GM19193 (cell line): Measurements from ENCODE around the gene ACADVL.
A peak's percentile ranks its signal among the peaks of the same experiment; 100 is the strongest.

Experiments
- POLR2A ChIP-seq: IDR thresholded peaks from 4 replicates; pipeline ENCODE4 v1.6.1; 2011; ENCODE audit not compliant: insufficient read depth, insufficient read length; ENCODE audit errors: extremely low read depth

Gene ACADVL

GRCh38 chr17:7222093-7222971, 2.6 kb downstream of the ACADVL start:
- TF ChIP-seq POLR2A = peak; percentile 18

DNA sequence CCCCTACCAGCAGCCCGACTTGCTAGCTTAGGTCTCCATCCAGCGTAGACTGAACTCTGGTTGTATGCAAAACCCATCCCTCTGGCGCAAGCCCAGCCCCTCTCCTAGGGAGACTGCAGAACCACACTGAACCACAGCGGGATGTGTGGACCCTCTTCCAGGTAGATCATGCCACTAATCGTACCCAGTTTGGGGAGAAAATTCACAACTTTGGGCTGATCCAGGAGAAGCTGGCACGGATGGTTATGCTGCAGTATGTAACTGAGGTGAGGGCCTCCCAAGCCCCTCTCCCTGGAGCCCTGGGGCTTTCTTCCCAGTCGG, 3.2 kb downstream of the ACADVL start:
- TF ChIP-seq POLR2A = no peak

- TF ChIP-seq POLR2A = no peak
These were observed 3.6 kb downstream of the ACADVL start for GRCh38 chr17:7223375-7223774.

DNA sequence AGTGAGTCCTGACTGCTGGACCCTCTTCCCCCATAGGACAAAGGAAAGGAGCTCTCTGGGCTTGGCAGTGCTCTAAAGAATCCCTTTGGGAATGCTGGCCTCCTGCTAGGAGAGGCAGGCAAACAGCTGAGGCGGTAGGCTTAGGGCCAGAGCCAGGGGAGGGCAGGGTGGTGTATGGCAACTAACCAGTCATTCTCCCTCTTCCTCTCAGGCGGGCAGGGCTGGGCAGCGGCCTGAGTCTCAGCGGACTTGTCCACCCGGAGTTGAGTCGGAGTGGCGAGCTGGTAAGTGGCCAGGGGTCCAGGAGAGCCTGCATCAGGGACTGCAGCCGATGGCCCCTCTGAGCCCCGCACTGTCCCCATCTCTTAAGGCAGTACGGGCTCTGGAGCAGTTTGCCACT, 4.4 kb downstream of the ACADVL start:
- TF ChIP-seq POLR2A = no peak

DNA sequence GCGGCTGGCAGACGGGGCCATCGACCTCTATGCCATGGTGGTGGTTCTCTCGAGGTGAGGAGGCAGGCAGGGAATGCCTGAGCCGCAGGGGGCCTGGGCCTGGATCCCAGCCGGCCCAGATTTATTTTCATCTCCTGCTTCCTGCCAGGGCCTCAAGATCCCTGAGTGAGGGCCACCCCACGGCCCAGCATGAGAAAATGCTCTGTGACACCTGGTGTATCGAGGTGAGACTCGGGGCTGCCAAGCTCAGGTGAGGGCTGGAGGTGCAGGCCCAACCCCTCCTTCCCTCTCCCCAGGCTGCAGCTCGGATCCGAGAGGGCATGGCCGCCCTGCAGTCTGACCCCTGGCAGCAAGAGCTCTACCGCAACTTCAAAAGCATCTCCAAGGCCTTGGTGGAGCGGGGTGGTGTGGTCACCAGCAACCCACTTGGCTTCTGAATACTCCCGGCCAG, 4.9 kb downstream of the ACADVL start:
- no peak for TF ChIP-seq POLR2A

- TF ChIP-seq POLR2A = no peak
These were observed 6.1 kb downstream of the ACADVL start for GRCh38 chr17:7225711-7226331.

DNA sequence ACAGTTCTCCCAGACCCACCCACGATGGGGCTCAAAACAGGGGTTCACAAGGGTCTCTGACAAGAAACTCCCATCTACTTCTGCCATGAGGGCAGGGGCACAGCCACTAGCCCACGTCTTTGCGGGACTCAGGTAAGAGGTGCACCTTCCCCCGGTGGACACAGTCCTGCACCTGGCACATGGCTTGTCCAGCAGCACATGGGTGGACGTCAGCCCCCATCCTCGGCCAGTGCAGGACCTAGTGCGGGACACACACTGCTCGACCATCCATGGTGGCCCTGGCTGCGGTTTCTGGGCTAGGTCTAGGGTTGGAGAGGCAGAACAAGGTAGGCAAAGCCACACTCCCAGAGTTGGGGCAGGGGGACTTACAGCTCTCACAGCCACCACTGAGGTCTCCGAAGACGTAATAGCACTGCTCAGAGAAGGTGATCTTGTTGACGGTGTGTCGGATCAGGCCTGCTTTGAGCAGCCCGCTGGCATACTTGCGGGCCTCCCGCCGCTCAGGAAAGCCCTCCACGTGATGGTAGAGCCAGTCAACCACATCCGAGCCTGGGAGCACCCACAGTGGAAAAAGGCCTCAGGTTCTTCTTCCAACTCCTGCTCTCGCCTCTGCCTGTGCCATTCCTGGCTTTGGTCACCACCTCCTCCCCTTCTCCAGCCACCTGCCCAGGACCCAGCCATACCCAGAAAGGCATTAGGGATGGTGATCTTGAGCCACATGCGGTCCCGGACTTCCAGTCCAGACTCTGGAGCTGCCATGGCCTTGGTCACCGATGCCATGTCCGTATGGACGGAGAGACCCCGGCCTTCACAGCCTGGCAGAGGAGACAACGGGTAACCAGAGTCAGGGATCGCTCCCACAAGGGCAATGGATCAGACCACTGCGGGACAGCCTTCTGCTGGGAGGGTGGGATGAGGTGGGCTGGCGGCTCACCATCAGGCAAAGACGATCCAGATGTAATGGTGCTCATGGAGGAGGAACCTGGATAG, 7.3 kb downstream of the ACADVL start:
- no peak for TF ChIP-seq POLR2A

GRCh38 chr17:7228920-7229319, 9.2 kb downstream of the ACADVL start:
- TF ChIP-seq POLR2A = no peak

DNA sequence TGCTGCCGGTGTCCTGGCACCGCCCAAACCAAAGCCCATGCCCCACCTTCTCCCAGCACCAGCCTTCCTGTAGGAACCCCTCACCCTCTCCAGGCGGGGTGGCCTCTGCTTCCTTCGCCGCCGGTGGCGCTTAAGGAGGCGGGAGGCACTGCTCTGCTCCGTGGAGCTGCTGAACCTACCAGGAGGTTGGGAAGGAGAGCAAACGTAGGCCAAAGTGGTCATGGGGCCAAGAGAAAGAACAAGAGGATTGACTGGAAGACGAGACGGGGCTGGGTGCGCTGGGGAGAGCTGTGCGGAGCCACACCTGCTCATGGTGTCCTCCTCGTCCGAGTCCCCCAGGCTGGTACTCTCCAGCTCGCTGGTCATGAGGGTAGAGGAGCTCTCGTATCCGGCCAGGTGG, 9.8 kb downstream of the ACADVL start:
- TF ChIP-seq POLR2A = no peak

DNA sequence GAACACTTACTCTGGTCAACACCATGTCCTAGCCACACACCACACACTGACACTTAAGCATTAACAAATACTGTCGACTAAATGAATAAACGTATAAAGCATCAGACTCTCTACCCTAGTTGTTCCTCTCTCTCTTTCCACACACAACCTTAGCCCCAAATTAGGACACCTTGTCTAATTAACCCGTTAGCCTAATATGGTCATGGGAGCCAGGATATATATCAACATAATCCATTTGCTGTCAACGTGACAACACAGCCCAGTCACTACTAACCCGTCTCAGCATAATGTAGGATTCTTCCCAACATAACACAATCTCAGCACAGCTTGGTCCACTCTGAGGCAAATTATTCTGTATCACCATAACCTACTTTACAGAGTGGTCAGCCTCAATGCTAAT, 12.4 kb downstream of the ACADVL start:
- TF ChIP-seq POLR2A = no peak

DNA sequence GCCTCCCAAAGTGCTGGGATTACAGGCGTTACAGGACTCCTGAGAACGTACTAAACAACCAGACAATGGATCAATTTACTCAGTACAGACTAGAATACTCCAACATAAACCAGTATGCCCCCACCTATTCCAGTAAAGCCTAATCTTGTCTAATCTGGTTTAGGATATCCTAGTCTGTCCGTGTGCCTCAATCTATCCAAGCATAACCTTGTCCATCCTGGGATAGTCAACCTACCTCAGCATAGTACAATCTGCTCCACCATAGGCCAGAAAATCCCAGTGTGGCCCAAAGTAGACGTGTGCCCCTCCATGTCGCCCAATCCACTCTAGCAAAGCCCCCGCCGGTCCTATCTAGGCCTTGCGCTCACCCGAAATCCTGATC, 14.0 kb downstream of the ACADVL start:
- no peak for TF ChIP-seq POLR2A

GRCh38 chr17:7234083-7234951, 14.6 kb downstream of the ACADVL start, which contains the start of gene DVL2:
DVL2 (minus strand) TSS chr17:7234517; CDS start chr17:7234262, 255 bp downstream.
- TF ChIP-seq POLR2A = peak; percentile 77

DNA sequence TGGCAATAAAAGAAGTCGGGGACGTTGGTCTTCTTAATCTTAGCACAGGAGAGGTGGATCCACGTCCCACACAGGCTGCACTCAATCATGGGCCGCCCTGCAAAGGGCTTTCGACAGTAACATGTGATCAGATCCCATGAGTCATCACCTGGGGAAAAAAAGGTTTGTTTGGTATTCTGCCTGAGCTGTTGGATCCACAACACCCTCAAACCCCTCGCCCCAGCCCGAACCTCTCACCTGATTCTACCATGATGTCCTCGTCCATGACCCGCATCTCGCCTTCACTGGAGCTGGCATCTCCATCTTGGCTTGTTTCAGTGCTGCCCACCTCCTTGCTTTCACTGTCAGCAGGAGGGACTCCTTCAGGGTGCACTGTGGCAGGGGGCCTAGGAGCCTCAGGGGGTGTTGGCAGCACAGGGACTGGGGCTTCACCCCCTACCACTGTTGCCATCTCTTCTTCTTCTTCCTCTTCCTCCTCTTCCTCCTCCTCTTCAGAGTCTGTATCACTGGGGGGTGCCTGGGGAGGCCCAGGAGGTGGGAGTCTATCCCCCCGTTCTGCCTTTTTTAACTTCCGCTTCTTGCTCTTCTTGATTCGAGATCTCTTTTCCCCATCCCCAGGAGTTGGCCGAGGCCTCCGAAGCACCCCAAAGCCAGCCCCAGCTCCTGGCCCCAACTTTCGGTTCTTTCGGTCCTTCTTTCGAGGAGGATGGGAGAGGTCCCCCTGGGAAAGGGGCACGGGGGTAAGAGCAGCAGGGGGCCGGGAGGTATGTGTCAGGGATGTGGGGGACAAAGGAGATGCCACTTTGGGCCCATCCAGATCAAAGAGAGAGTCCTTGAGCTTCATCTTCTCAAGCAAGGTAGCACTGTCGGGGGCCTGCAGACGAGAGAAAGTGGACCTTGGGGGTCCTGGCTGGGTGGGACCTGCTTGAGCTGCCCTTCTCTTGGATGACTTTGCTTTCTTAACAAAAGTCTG, 16.2 kb downstream of the ACADVL start:
- no peak for TF ChIP-seq POLR2A
